K562 (cell line): ENCODE results near the gene PLCD4. TPM values are rescaled to one million over a fixed set of nuclear protein-coding genes. Genes with fewer than 3 reads are reported as not detected.
A peak's percentile ranks its signal among the peaks of the same experiment; 100 is the strongest.

ENCODE experiments used
- DMBX1 ChIP-seq: fragments of 250-450 bp; sonication (Bioruptor Pico); IDR thresholded peaks from 2 replicates; pipeline ENCODE4 v1.8.0; 2022; ENCODE audit warnings: inconsistent platforms, mild to moderate bottlenecking, moderate library complexity, borderline replicate concordance
- ETV1 ChIP-seq: fragments of 450-650 bp; conservative IDR thresholded peaks from 2 replicates; pipeline ENCODE4 v1.6.1; 2016; ENCODE audit warnings: missing genetic modification characterization, control low read depth, low read depth, missing compliant biosample characterization
- HDAC2 ChIP-seq: fragments of 450-650 bp; IDR thresholded peaks from 2 replicates; pipeline ENCODE4 v1.6.1; 2016; ENCODE audit warnings: mild to moderate bottlenecking
- HEY1 ChIP-seq: fragments of 250-450 bp; sonication (Bioruptor Pico); IDR thresholded peaks from 2 replicates; pipeline ENCODE4 v1.5.0; 2020; ENCODE audit warnings: mild to moderate bottlenecking, moderate library complexity, borderline replicate concordance
- KAT2B ChIP-seq: IDR thresholded peaks from one replicate; pipeline ENCODE4 v1.6.1; 2012; ENCODE audit warnings: low read depth, mild to moderate bottlenecking, control low read depth, inconsistent platforms, low read length, moderate library complexity
- KHSRP ChIP-seq: fragments of 450-650 bp; IDR thresholded peaks from 2 replicates; pipeline ENCODE4 v1.6.1; 2017
- MAFK ChIP-seq: IDR thresholded peaks from 2 replicates; pipeline ENCODE4 v1.6.1; 2011; ENCODE audit warnings: low read length, improper control_type of control experiment
- MYNN ChIP-seq, 2 experiments: sonication (generic); formaldehyde crosslinking in 1 of 2; IDR thresholded peaks; 2 replicates each; pipeline versions ENCODE4 v1.5.0 to v1.6.1; 2016 to 2020; ENCODE audit warnings: antibody characterized with exemption in 1 of 2, missing genetic modification reagents in 1 of 2
- OTX1 ChIP-seq: fragments of 450-650 bp; formaldehyde crosslinking; IDR thresholded peaks from 2 replicates; pipeline ENCODE4 v1.4.0; 2022; ENCODE audit warnings: mild to moderate bottlenecking
- SMAD4 ChIP-seq: fragments of 250-450 bp; sonication (Bioruptor Pico); conservative IDR thresholded peaks from 2 replicates; pipeline ENCODE4 v1.8.0; 2021; ENCODE audit warnings: inconsistent platforms, mild to moderate bottlenecking, moderate library complexity
- TBL1XR1 ChIP-seq, 2 experiments: IDR thresholded peaks; 2 replicates each; pipeline ENCODE4 v1.6.1; 2012; ENCODE audit warnings: improper control_type of control experiment in 2 of 2, low read length in 2 of 2, mild to moderate bottlenecking in 1 of 2
- TRIM28 ChIP-seq: fragments of 450-650 bp; IDR thresholded peaks from 2 replicates; pipeline ENCODE4 v1.6.1; 2017
- ZBTB1 ChIP-seq: sonication (generic); formaldehyde crosslinking; IDR thresholded peaks from 2 replicates; pipeline ENCODE4 v1.8.1; 2023; ENCODE audit warnings: missing genetic modification reagents, low read depth, mild to moderate bottlenecking, borderline replicate concordance
- ZC3H4 ChIP-seq: sonication (generic); formaldehyde crosslinking; IDR thresholded peaks from 2 replicates; pipeline ENCODE4 v1.9.0; 2021; ENCODE audit warnings: missing genetic modification reagents, borderline replicate concordance
- ZNF23 ChIP-seq: fragments of 250-450 bp; sonication (Bioruptor Pico); IDR thresholded peaks from 2 replicates; pipeline ENCODE4 v1.4.0; 2020; ENCODE audit warnings: mild to moderate bottlenecking
- ZNF311 ChIP-seq: fragments of 250-450 bp; sonication (Bioruptor Pico); IDR thresholded peaks from 2 replicates; pipeline ENCODE4 v1.4.0; 2020; ENCODE audit warnings: mild to moderate bottlenecking, moderate library complexity
- ZZZ3 ChIP-seq: fragments of 450-650 bp; IDR thresholded peaks from 2 replicates; pipeline ENCODE4 v1.6.1; 2016; ENCODE audit warnings: antibody characterized with exemption, mild to moderate bottlenecking, moderate library complexity
- polyA plus RNA-seq, 8 experiments: library from polyadenylated mRNA; depleted of rRNA in 4 of 8; stranded (reverse) in 5 of 8; unstranded in 3 of 8; fragments of >200 nt; fragmentation: Nextera tagmentation in 2 of 8; fragmentation: Illumina TruSeq in 1 of 8; extraction: Ambion mirVana in 2 of 8; extraction: Trizol in 1 of 8; gene quantifications; 2 replicates each; pipeline versions ENCODE4 v1.2.1 to v1.2.3, GENCODE V29; 2011 to 2014; ENCODE audit warnings: inconsistent platforms in 1 of 8, missing spikeins in 1 of 8
- total RNA-seq, 7 experiments: library from RNA; depleted of rRNA in 6 of 7; stranded (reverse); fragments of >200 nt in 6 of 7; fragmentation: Illumina TruSeq in 2 of 7; extraction: Trizol in 2 of 7; gene quantifications; 2 replicates each; pipeline versions ENCODE4 v1.2.1 to v1.2.3, GENCODE V29; 2011 to 2021; ENCODE audit warnings: low replicate concordance in 1 of 7
- TF ChIP-seq, protein P1 (sequence below): sonication (generic); formaldehyde crosslinking; IDR thresholded peaks from 2 replicates; pipeline ENCODE4 v1.8.0; 2023; ENCODE audit warnings: mild to moderate bottlenecking, missing genetic modification reagents
- TF ChIP-seq, protein P2 (sequence below): fragments of 450-650 bp; formaldehyde crosslinking; conservative IDR thresholded peaks from 2 replicates; pipeline ENCODE4 v1.4.0; 2022; ENCODE audit warnings: mild to moderate bottlenecking, missing genetic modification characterization
- TF ChIP-seq, protein P3 (sequence below): fragments of 250-450 bp; sonication (Bioruptor Pico); IDR thresholded peaks from 2 replicates; pipeline ENCODE4 v1.8.0; 2021; ENCODE audit warnings: moderate library complexity, mild to moderate bottlenecking, inconsistent platforms
- TF ChIP-seq, protein P4 (sequence below): sonication (generic); formaldehyde crosslinking; IDR thresholded peaks from 2 replicates; pipeline ENCODE4 v1.8.1; 2023; ENCODE audit warnings: mild to moderate bottlenecking, missing genetic modification reagents

The PLCD4 gene
- total and polyA plus RNA-seq, 9 of the 15 experiments (the other 6 are each of a cell fraction or from before 2014, with no cell fraction given) = 0.13 to 0.38 TPM; not detected in 7

DNA sequence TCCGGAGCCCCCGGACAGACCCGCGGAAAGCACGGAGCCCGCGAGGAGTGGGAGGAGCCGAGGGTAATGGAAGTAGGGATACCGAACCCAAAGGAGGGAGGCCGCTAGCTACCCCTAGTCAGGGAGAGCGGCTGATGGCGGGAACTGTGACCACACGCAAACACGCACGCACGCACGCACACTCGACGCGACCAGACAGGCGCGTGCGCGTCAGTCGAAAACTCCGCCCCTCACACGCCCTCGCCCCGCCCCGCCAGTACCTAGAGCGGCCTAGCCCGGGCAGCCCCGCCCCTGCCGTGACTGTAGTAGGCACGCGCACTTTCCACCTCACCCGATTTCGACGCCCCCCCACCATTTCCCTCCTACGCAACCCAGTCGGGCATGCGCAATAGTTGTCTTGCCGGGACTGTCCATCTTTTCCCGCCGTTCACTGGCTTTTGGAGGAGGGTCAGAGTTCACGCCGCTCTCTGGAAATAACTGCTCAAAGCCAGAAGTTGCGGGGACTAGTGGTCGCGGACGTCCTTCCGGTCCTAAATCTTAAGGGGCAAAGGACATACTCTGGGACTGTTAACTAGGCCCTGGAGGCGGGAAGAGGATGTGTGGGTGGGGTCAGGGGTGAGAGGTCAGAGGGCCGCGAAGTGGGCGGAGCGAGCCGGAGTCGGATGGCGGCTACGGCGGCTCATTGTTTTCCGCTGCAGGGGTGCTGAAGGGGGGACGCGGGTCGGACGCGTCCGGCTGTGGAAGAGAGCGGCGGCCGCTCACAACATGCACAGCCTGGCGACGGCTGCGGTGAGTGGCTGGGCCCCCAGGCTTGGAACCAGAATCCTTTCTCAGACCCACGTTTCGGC is 39.3 kb upstream of the PLCD4 start, which contains the start of the genes CNOT9 and USP37 (continued):
- TF ChIP-seq, protein P1, sequence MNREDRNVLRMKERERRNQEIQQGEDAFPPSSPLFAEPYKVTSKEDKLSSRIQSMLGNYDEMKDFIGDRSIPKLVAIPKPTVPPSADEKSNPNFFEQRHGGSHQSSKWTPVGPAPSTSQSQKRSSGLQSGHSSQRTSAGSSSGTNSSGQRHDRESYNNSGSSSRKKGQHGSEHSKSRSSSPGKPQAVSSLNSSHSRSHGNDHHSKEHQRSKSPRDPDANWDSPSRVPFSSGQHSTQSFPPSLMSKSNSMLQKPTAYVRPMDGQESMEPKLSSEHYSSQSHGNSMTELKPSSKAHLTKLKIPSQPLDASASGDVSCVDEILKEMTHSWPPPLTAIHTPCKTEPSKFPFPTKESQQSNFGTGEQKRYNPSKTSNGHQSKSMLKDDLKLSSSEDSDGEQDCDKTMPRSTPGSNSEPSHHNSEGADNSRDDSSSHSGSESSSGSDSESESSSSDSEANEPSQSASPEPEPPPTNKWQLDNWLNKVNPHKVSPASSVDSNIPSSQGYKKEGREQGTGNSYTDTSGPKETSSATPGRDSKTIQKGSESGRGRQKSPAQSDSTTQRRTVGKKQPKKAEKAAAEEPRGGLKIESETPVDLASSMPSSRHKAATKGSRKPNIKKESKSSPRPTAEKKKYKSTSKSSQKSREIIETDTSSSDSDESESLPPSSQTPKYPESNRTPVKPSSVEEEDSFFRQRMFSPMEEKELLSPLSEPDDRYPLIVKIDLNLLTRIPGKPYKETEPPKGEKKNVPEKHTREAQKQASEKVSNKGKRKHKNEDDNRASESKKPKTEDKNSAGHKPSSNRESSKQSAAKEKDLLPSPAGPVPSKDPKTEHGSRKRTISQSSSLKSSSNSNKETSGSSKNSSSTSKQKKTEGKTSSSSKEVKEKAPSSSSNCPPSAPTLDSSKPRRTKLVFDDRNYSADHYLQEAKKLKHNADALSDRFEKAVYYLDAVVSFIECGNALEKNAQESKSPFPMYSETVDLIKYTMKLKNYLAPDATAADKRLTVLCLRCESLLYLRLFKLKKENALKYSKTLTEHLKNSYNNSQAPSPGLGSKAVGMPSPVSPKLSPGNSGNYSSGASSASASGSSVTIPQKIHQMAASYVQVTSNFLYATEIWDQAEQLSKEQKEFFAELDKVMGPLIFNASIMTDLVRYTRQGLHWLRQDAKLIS (CRISPR knock-in tag) = peak; percentile 87
- TF ChIP-seq, protein P2, sequence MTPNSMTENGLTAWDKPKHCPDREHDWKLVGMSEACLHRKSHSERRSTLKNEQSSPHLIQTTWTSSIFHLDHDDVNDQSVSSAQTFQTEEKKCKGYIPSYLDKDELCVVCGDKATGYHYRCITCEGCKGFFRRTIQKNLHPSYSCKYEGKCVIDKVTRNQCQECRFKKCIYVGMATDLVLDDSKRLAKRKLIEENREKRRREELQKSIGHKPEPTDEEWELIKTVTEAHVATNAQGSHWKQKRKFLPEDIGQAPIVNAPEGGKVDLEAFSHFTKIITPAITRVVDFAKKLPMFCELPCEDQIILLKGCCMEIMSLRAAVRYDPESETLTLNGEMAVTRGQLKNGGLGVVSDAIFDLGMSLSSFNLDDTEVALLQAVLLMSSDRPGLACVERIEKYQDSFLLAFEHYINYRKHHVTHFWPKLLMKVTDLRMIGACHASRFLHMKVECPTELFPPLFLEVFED = no peak
- no peak for TF ChIP-seq DMBX1
- peak; percentile 70; the same call in 1 of the 2 replicates for TF ChIP-seq ZBTB1 (CRISPR knock-in tag)
- no peak for TF ChIP-seq OTX1
- no peak for TF ChIP-seq MYNN (IDR thresholded peaks at IDR 0.05)
- TF ChIP-seq MYNN (CRISPR knock-in tag; IDR thresholded peaks at IDR 0.05) = no peak
- TF ChIP-seq, protein P3, sequence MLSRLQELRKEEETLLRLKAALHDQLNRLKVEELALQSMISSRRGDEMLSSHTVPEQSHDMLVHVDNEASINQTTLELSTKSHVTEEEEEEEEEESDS = no peak
- TF ChIP-seq KAT2B = peak; percentile 21
- TF ChIP-seq HEY1 (CRISPR knock-in tag) = no peak
- TF ChIP-seq ETV1 (tag) = peak; percentile 72
- TF ChIP-seq ZNF311 = no peak
- 0 out of 4 replicates have a peak, but pooled peaks have one; percentile 17 to 34 for TF ChIP-seq TBL1XR1 (IDR thresholded peaks at IDR 0.05; ENCODE audit: low read length in 2 of 2)
- TF ChIP-seq ZC3H4 = no peak
- no peak for TF ChIP-seq TRIM28
- TF ChIP-seq ZZZ3 = no peak
- TF ChIP-seq KHSRP = no peak
- TF ChIP-seq MAFK = no peak
- TF ChIP-seq ZNF23 = no peak
- TF ChIP-seq, protein P4, sequence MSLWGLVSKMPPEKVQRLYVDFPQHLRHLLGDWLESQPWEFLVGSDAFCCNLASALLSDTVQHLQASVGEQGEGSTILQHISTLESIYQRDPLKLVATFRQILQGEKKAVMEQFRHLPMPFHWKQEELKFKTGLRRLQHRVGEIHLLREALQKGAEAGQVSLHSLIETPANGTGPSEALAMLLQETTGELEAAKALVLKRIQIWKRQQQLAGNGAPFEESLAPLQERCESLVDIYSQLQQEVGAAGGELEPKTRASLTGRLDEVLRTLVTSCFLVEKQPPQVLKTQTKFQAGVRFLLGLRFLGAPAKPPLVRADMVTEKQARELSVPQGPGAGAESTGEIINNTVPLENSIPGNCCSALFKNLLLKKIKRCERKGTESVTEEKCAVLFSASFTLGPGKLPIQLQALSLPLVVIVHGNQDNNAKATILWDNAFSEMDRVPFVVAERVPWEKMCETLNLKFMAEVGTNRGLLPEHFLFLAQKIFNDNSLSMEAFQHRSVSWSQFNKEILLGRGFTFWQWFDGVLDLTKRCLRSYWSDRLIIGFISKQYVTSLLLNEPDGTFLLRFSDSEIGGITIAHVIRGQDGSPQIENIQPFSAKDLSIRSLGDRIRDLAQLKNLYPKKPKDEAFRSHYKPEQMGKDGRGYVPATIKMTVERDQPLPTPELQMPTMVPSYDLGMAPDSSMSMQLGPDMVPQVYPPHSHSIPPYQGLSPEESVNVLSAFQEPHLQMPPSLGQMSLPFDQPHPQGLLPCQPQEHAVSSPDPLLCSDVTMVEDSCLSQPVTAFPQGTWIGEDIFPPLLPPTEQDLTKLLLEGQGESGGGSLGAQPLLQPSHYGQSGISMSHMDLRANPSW = no peak
- TF ChIP-seq SMAD4 (CRISPR knock-in tag) = no peak; the same call in 1 of the 2 replicates
- no peak for TF ChIP-seq HDAC2
